B cell (primary cell): ENCODE results near the gene GLIS2. TPM values are rescaled to one million over a fixed set of nuclear protein-coding genes. Genes with fewer than 3 reads are reported as not detected.

Source experiments
- ATAC-seq: fragments of 200-7000 bp; cut with Tn5 transposase; one replicate; pipeline ENCODE4 v1.10.0; 2021; ENCODE audit warnings: low read depth, mild to moderate bottlenecking, moderate number of reproducible peaks, moderate library complexity
- CTCF ChIA-PET: fragments of 350-600 bp; sonication (Branson Sonifier 250); formaldehyde crosslinking; loops from one replicate; lab custom pipeline; 2021; ENCODE audit warnings: antibody characterized with exemption, inconsistent platforms; lab: Charles Lee
- POLR2A ChIA-PET: fragments of 350-600 bp; sonication (Branson Sonifier 250); formaldehyde crosslinking; loops from one replicate; lab custom pipeline; 2021; ENCODE audit warnings: antibody characterized with exemption; lab: Charles Lee
- DNase-seq: peaks from one replicate; pipeline ENCODE4 v3.0.0; 2013
- H2AFZ ChIP-seq: 2 replicates; pipeline ENCODE4 v1.6.1; 2012; ENCODE audit warnings: mild to moderate bottlenecking, low read depth, low read length; ENCODE audit not compliant: insufficient read depth, poor library complexity, severe bottlenecking
- H3K27ac ChIP-seq, 2 donors: 1 replicate in 1 of 2; 2 replicates in 1 of 2; pipeline ENCODE4 v1.5.1; 2012 to 2013; ENCODE audit warnings: low read length in 2 of 2, mild to moderate bottlenecking in 2 of 2, moderate library complexity in 1 of 2
- H3K27me3 ChIP-seq, 4 experiments: fragments of 200-600 bp in 1 of 4; sonication (generic) in 1 of 4; replicated peaks in 1 of 4; 1 replicate in 2 of 4; 2 replicates in 2 of 4; pipeline versions ENCODE4 v1.6.1 to v1.7.0; 2013 to 2016; ENCODE audit warnings: low read length in 3 of 4, mild to moderate bottlenecking in 2 of 4, mixed read lengths in 1 of 4, moderate library complexity in 1 of 4; ENCODE audit not compliant: insufficient read depth in 4 of 4, control insufficient read depth in 3 of 4; ENCODE audit errors: control extremely low read depth in 1 of 4
- H3K36me3 ChIP-seq, 2 experiments: replicated peaks in 1 of 2; 1 replicate in 1 of 2; 2 replicates in 1 of 2; pipeline versions ENCODE4 v1.6.1 to v1.7.1; 2013; ENCODE audit warnings: low read length in 1 of 2; ENCODE audit not compliant: insufficient read depth in 2 of 2, control insufficient read depth in 1 of 2; ENCODE audit errors: control extremely low read depth in 1 of 2, extremely low read depth in 1 of 2
- H3K4me1 ChIP-seq, 2 donors: fragments of 200-600 bp in 1 of 2; sonication (generic) in 1 of 2; 1 replicate in 1 of 2; 2 replicates in 1 of 2; pipeline versions ENCODE4 v1.5.1 to v1.6.1; 2013 to 2017; ENCODE audit warnings: low read length in 2 of 2; ENCODE audit not compliant: control insufficient read depth in 2 of 2, insufficient read depth in 2 of 2
- H3K4me2 ChIP-seq: replicated peaks from 2 replicates; pipeline ENCODE3; 2012; ENCODE audit warnings: mild to moderate bottlenecking, low read depth, low read length; ENCODE audit not compliant: poor library complexity, severe bottlenecking
- H3K4me3 ChIP-seq, 5 experiments: fragments of 200-600 bp in 1 of 5; sonication (generic) in 1 of 5; 1 replicate in 3 of 5; 2 replicates in 2 of 5; pipeline versions ENCODE4 v1.5.1 to v1.7.0; 2011 to 2016; ENCODE audit warnings: low read length in 4 of 5, mild to moderate bottlenecking in 4 of 5, low read depth in 2 of 5, control low read depth in 1 of 5, moderate library complexity in 1 of 5; ENCODE audit not compliant: insufficient read depth in 1 of 5; ENCODE audit errors: control extremely low read depth in 1 of 5, extremely low read depth in 1 of 5
- H3K79me2 ChIP-seq: fragments of 200-600 bp; sonication (generic); one replicate; pipeline ENCODE4 v1.6.0; 2016; ENCODE audit warnings: low read length; ENCODE audit not compliant: control insufficient read depth, insufficient read depth
- H3K9ac ChIP-seq: fragments of 200-600 bp; sonication (generic); 2 replicates; pipeline ENCODE4 v1.6.1; 2017; ENCODE audit warnings: mild to moderate bottlenecking, low read length, moderate library complexity
- H3K9me3 ChIP-seq, 3 donors: one replicate each; pipeline versions ENCODE4 v1.6.1 to v1.7.1; 2013; ENCODE audit warnings: low read length in 2 of 3; ENCODE audit not compliant: control insufficient read depth in 2 of 3, insufficient read depth in 1 of 3; ENCODE audit errors: control extremely low read depth in 1 of 3
- H4K20me1 ChIP-seq: 2 replicates; pipeline ENCODE4 v1.6.0; 2012; ENCODE audit warnings: mild to moderate bottlenecking, low read length; ENCODE audit not compliant: insufficient read depth, control insufficient read depth, poor library complexity, severe bottlenecking
- H3K27ac Mint-ChIP-seq: one replicate; pipeline ENCODE4 v1.8.0; 2021; ENCODE audit warnings: mixed read lengths
- H3K27me3 Mint-ChIP-seq: one replicate; pipeline ENCODE4 v1.8.0; 2021; ENCODE audit warnings: mixed read lengths
- H3K4me1 Mint-ChIP-seq: one replicate; pipeline ENCODE4 v1.8.0; 2021; ENCODE audit warnings: mixed read lengths
- H3K4me3 Mint-ChIP-seq: one replicate; pipeline ENCODE4 v1.8.0; 2021; ENCODE audit warnings: mixed read lengths
- H3K9me3 Mint-ChIP-seq: one replicate; pipeline ENCODE4 v1.8.0; 2022; ENCODE audit warnings: mixed read lengths; ENCODE audit not compliant: insufficient read depth
- EZH2 ChIP-seq: IDR thresholded peaks from 2 replicates; pipeline ENCODE4 v1.6.1; 2012; ENCODE audit warnings: borderline replicate concordance, low read depth, mild to moderate bottlenecking, moderate library complexity, low read length; ENCODE audit not compliant: insufficient read depth, poor library complexity, severe bottlenecking
- WGBS: methylation state at CpG from one replicate; pipeline ENCODE4 v1.1.5; 2013; ENCODE audit warnings: missing lambda C conversion rate; ENCODE audit not compliant: insufficient coverage; 5-methylcytosine and 5-hydroxymethylcytosine counted together
- intact Hi-C: fragments of 100-400 bp; cut with micrococcal nuclease; formaldehyde crosslinking; loops from one replicate; pipeline ENCODE4 v1.10.0; 2022
- polyA plus RNA-seq: library from polyadenylated mRNA; depleted of rRNA; stranded (reverse); fragments of >200 nt; gene quantifications from 2 replicates; pipeline ENCODE4 v1.2.3, GENCODE V29; 2012
- total RNA-seq, 2 donors: library from RNA; stranded (reverse); fragments of 120-200 nt in 1 of 2; gene quantifications; 1 replicate in 1 of 2; 2 replicates in 1 of 2; pipeline versions ENCODE4 v1.2.3 to v1.2.4, GENCODE V29; 2013 to 2022
- TF ChIP-seq, protein P1 (sequence below): fragments of 200-600 bp; IDR thresholded peaks from one replicate; pipeline ENCODE4 v1.8.0; 2022; ENCODE audit warnings: antibody characterized with exemption, mild to moderate bottlenecking

GLIS2 gene
- total and polyA plus RNA-seq, 2 donors (not counting 1 experiment from before 2014, with no cell fraction given), result not detected

DNA sequence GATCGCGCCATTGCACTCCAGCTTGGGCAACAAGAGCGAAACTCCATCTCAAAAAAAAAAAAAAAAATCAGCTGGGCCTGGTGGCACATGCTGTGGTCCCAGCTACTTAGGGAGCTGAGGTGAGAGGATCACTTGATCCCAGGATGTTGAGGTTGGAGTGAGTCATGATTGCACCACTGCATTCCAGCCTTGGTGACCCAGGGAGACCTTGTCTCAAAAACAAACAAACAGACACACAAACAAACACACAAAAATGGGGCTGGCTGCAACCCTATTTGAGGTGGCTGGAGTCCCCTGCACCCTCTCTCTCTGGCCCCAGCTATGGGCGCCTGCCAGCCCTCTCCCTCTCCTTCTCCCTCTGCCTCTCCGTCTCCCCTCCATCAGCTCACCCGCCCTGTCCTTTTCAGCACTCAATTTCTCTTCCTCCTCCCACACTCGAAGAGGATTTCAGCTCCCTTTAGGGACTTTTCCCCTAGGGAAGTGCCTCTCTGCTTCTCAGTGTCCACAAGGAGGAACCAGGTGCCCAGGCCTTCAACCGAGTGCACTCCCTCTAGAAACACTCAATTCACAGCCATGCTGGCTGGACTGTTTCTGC, 25.5 kb upstream of the GLIS2 start:
- Histone ChIP-seq H2AFZ (no peak overlapping the region), H3K9ac (no peak overlapping the region), H3K4me1 (peaks cover 7 to 8% of the 10 kb centered on the region in 2 donors), H3K79me2 (no peaks in the 10 kb centered on the region), H3K27me3 (no peaks in the 10 kb centered on the region), H3K4me3 (no peak overlapping the region), H3K27ac (no peak overlapping the region), H3K4me2 (no peak overlapping the region), H3K9me3 (no peaks in the 10 kb centered on the region), H3K36me3 (no peaks in the 10 kb centered on the region), H4K20me1 (no peaks in the 10 kb centered on the region)
- Mint-ChIP-seq H3K9me3 (no peaks in the 10 kb centered on the region), H3K4me1 (peaks cover 6% of the 10 kb centered on the region), H3K27me3 (peaks cover 15% of the 10 kb centered on the region), H3K27ac (no peak overlapping the region), H3K4me3 (no peak overlapping the region)
- POLR2A ChIA-PET, result no interaction called here
- WGBS, result 74% methylated on average over 4 of the region's 8 CpGs
- TF ChIP-seq, protein P1, sequence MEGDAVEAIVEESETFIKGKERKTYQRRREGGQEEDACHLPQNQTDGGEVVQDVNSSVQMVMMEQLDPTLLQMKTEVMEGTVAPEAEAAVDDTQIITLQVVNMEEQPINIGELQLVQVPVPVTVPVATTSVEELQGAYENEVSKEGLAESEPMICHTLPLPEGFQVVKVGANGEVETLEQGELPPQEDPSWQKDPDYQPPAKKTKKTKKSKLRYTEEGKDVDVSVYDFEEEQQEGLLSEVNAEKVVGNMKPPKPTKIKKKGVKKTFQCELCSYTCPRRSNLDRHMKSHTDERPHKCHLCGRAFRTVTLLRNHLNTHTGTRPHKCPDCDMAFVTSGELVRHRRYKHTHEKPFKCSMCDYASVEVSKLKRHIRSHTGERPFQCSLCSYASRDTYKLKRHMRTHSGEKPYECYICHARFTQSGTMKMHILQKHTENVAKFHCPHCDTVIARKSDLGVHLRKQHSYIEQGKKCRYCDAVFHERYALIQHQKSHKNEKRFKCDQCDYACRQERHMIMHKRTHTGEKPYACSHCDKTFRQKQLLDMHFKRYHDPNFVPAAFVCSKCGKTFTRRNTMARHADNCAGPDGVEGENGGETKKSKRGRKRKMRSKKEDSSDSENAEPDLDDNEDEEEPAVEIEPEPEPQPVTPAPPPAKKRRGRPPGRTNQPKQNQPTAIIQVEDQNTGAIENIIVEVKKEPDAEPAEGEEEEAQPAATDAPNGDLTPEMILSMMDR, result no peak
- TF ChIP-seq EZH2, result no peak
- DNase-seq (no peak), ATAC-seq (no peak)
- CTCF ChIA-PET, result interaction anchor here (0.5 to 7.5 kb wide), 8 partner anchors 18 to 497 kb away, joined by 3 to 152 read pairs (median 3); no protein-coding TSS in a partner anchor
- intact Hi-C loops, result no loop called here

DNA sequence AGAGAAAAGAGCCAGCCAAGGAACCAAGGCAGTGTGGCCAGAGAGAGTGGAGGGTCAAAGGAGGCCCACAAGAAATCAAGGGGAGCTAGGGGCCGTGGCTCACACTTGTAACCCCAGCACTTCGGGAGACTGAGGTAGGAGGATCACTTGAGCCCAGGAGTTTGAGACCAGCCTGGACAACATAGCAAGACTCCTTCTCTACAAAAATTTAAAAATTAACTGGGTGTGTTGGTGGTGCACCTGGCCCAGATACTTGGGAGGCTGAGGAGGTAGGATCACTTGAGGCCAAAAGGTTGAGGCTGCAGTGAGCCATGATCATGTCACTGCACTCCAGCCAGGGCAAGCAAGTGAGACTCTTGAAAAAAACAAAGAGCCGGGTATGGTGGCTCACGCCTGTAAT, 24.2 kb upstream of the GLIS2 start:
- TF ChIP-seq, protein P1, result no peak
- TF ChIP-seq EZH2, result no peak
- H3K27ac ChIP-seq, result no peak overlapping the region
- H3K4me3 ChIP-seq, result no peak overlapping the region
- no peaks in the 10 kb centered on the region for H3K79me2 ChIP-seq
- H3K27ac Mint-ChIP-seq, result no peak overlapping the region
- DNase-seq (no peak), ATAC-seq (no peak)
- H3K9me3 ChIP-seq, result no peaks in the 10 kb centered on the region
- no peak overlapping the region for H2AFZ ChIP-seq
- no peaks in the 10 kb centered on the region for H4K20me1 ChIP-seq
- H3K4me1 Mint-ChIP-seq, result peaks cover 6% of the 10 kb centered on the region
- no peak overlapping the region for H3K4me3 Mint-ChIP-seq
- intact Hi-C loops, result no loop called here
- H3K36me3 ChIP-seq, result no peaks in the 10 kb centered on the region
- peaks cover 15% of the 10 kb centered on the region for H3K27me3 Mint-ChIP-seq
- no peaks in the 10 kb centered on the region for H3K27me3 ChIP-seq
- peaks cover 7 to 8% of the 10 kb centered on the region in 2 donors for H3K4me1 ChIP-seq
- no peak overlapping the region for H3K4me2 ChIP-seq
- H3K9me3 Mint-ChIP-seq, result no peaks in the 10 kb centered on the region
- WGBS, result 94% methylated on average over 3 of the region's 4 CpGs
- ChIA-PET CTCF (interaction anchor here (3.6 to 7.5 kb wide), 3 partner anchors 17 to 110 kb away, joined by 37 to 152 read pairs (median 55); no protein-coding TSS in a partner anchor), POLR2A (no interaction called here)
- no peak overlapping the region for H3K9ac ChIP-seq
